Neural cell (in vitro differentiated cells): ENCODE results near the gene GDPD5. TPM values are rescaled to one million over a fixed set of nuclear protein-coding genes. Genes with fewer than 3 reads are reported as not detected.

ENCODE experiments used
- H2AFZ ChIP-seq: fragments of 200-600, 300-800 bp; sonication (generic), shearing (Covaris generic); 2 replicates; pipeline ENCODE4 v1.6.0; 2014; ENCODE audit warnings: low read depth, mild to moderate bottlenecking, antibody characterized with exemption, low read length, moderate library complexity
- H3F3A ChIP-seq: fragments of 200-600 bp; shearing (Covaris generic); 2 replicates; pipeline ENCODE4 v1.6.1; 2016; ENCODE audit warnings: mild to moderate bottlenecking, moderate library complexity, mixed read lengths, antibody characterized with exemption, low read length; ENCODE audit not compliant: insufficient read depth, poor library complexity, severe bottlenecking
- H3K27ac ChIP-seq: fragments of 200-600, 300-800 bp; sonication (generic), shearing (Covaris generic); 2 replicates; pipeline ENCODE4 v1.5.1; 2014; ENCODE audit warnings: mild to moderate bottlenecking, low read length, moderate library complexity
- H3K27me3 ChIP-seq: fragments of 300-800, 200-600 bp; sonication (generic), shearing (Covaris generic); 2 replicates; pipeline ENCODE4 v1.6.0; 2014; ENCODE audit warnings: mild to moderate bottlenecking, low read depth, low read length, moderate library complexity; ENCODE audit not compliant: insufficient read depth
- H3K36me3 ChIP-seq: fragments of 300-800, 200-600 bp; sonication (generic), shearing (Covaris generic); 2 replicates; pipeline ENCODE4 v1.5.1; 2014; ENCODE audit warnings: mild to moderate bottlenecking, antibody characterized with exemption, low read length, moderate library complexity; ENCODE audit not compliant: insufficient read depth
- H3K4me2 ChIP-seq: fragments of 300-800, 200-600 bp; sonication (generic), shearing (Covaris generic); 2 replicates; pipeline ENCODE4 v1.6.0; 2014; ENCODE audit warnings: mild to moderate bottlenecking, low read length
- H3K4me3 ChIP-seq: fragments of 300-800, 200-600 bp; sonication (generic), shearing (Covaris generic); 2 replicates; pipeline ENCODE4 v1.5.1; 2014; ENCODE audit warnings: mild to moderate bottlenecking, low read length, moderate library complexity
- H3K79me2 ChIP-seq: fragments of 200-600 bp; shearing (Covaris generic); replicated peaks from 2 replicates; pipeline ENCODE4 v1.6.0; 2014; ENCODE audit warnings: mild to moderate bottlenecking, low read length, moderate library complexity; ENCODE audit not compliant: insufficient read depth
- H3K9ac ChIP-seq: fragments of 300-800, 200-600 bp; sonication (generic), shearing (Covaris generic); 2 replicates; pipeline ENCODE4 v1.6.1; 2016; ENCODE audit warnings: mild to moderate bottlenecking, low read length, mixed read lengths
- H3K9me2 ChIP-seq: fragments of 200-600 bp; shearing (Covaris generic); 2 replicates; pipeline ENCODE4 v1.6.1; 2016; ENCODE audit warnings: mild to moderate bottlenecking, low read length, mixed read lengths; ENCODE audit not compliant: insufficient read depth
- H3K9me3 ChIP-seq: fragments of 200-600, 300-800 bp; sonication (generic), shearing (Covaris generic); 2 replicates; pipeline ENCODE4 v1.6.1; 2016; ENCODE audit warnings: mild to moderate bottlenecking, mixed run types, low read length, moderate library complexity, mixed read lengths
- H4K20me1 ChIP-seq: fragments of 200-600 bp; shearing (Covaris generic); 2 replicates; pipeline ENCODE4 v1.6.1; 2016; ENCODE audit warnings: mild to moderate bottlenecking, mixed run types; ENCODE audit not compliant: insufficient read depth
- CTCF ChIP-seq: fragments of 450-650 bp; IDR thresholded peaks from 2 replicates; pipeline ENCODE4 v1.5.1; 2014; ENCODE audit warnings: antibody characterized with exemption, mild to moderate bottlenecking, moderate library complexity; ENCODE audit not compliant: poor library complexity, severe bottlenecking
- EZH2 ChIP-seq: fragments of 200-600, 300-800 bp; shearing (Covaris generic), sonication (generic); IDR thresholded peaks from 2 replicates; pipeline ENCODE4 v1.6.1; 2014; ENCODE audit warnings: antibody characterized with exemption, low read length, borderline replicate concordance, mild to moderate bottlenecking; ENCODE audit not compliant: insufficient read depth, poor library complexity, severe bottlenecking
- MXI1 ChIP-seq: fragments of 450-650 bp; conservative IDR thresholded peaks from 2 replicates; pipeline ENCODE4 v1.6.1; 2014; ENCODE audit warnings: antibody characterized with exemption, mild to moderate bottlenecking; ENCODE audit not compliant: poor library complexity, severe bottlenecking
- RAD21 ChIP-seq: fragments of 450-650 bp; conservative IDR thresholded peaks from 2 replicates; pipeline ENCODE4 v1.6.1; 2014; ENCODE audit warnings: antibody characterized with exemption, mild to moderate bottlenecking, moderate library complexity
- REST ChIP-seq: IDR thresholded peaks from 2 replicates; pipeline ENCODE4 v1.6.1; 2012; ENCODE audit warnings: borderline replicate concordance
- polyA plus RNA-seq: library from polyadenylated mRNA; depleted of rRNA; stranded (reverse); fragments of >200 nt; gene quantifications from 2 replicates; pipeline ENCODE4 v1.2.3, GENCODE V29; 2014
- small RNA-seq, 3 experiments: library from RNA; depleted of rRNA; stranded (forward); fragments of <200 nt; gene quantifications; one replicate each; pipeline ENCODE3, GENCODE V24; 2012

The GDPD5 gene
- polyA plus RNA-seq, 1 donor from 2014 or later = 19.2 TPM

- TF ChIP-seq CTCF (no peak), MXI1 (no peak), RAD21 (no peak), REST (no peak), EZH2 (no peak)
- no peak overlapping the region for H3K27ac ChIP-seq
- H3K9me3 ChIP-seq = no peaks in the 10 kb centered on the region
- H3K27me3 ChIP-seq = no peaks in the 10 kb centered on the region
- no peaks in the 10 kb centered on the region for H3F3A ChIP-seq
- H2AFZ ChIP-seq = no peak overlapping the region
- no peak overlapping the region for H3K4me3 ChIP-seq
- no peaks in the 10 kb centered on the region for H4K20me1 ChIP-seq
- no peaks in the 10 kb centered on the region for H3K36me3 ChIP-seq
- H3K4me2 ChIP-seq = no peak overlapping the region
- H3K79me2 ChIP-seq = no peaks in the 10 kb centered on the region
- H3K9ac ChIP-seq = no peak overlapping the region
- no peaks in the 10 kb centered on the region for H3K9me2 ChIP-seq
Observed at GRCh38 chr11:75386942-75387630, 138.7 kb downstream of the GDPD5 start.

Small RNA genes lying within 50 kb of the gene (small RNA-seq; reads per million reads assigned to genes)
- gene SNORD15A (0 reads per million in 3 experiments), gene SNORD15B (1,160 to 2,276 (median 1,466) reads per million in 3 experiments)

Other genes with a start within 250 kb of the GDPD5 start
- gene ARRB1, start 174.3 kb downstream of the GDPD5 start, polyA plus RNA-seq = 5.7 and 10.5 TPM in 2 replicates
- gene RPS3, start 126.4 kb downstream of the GDPD5 start, polyA plus RNA-seq = 1,292 and 1,440 TPM in 2 replicates
- 11.8 and 17.0 TPM in 2 replicates for gene KLHL35, start 92.7 kb downstream of the GDPD5 start, polyA plus RNA-seq
- gene SERPINH1, start 36.3 kb upstream of the GDPD5 start, polyA plus RNA-seq = 16.1 and 17.0 TPM in 2 replicates
- gene MAP6, start 143.1 kb upstream of the GDPD5 start, polyA plus RNA-seq = 178 and 200 TPM in 2 replicates
- not detected in 2 replicates for gene MOGAT2, start 191.9 kb upstream of the GDPD5 start, polyA plus RNA-seq
- gene DGAT2, start 242.8 kb upstream of the GDPD5 start, polyA plus RNA-seq = 2.7 and 4.3 TPM in 2 replicates